CD4-positive, alpha-beta T cell treated with Interleukin-12 subunit alpha and Interleukin-12 subunit beta, for 1 hour (primary cell): ENCODE measurements around the gene GPX3.
A peak's percentile ranks its signal among the peaks of the same experiment; 100 is the strongest.

Experiments
- DNase-seq: peaks from one replicate; pipeline ENCODE4 v3.0.0-alpha.2; 2020

Gene GPX3

GRCh38 chr5:151020304-151021110 lies at the start of gene GPX3:
TSS of gene GPX3 (plus strand) at chr5:151020591. CDS start at chr5:151020655, 64 bp downstream.
- DNase-seq, result peak; percentile 42

- no peak for DNase-seq
Observed at GRCh38 chr5:150978590-150978989, 41.8 kb upstream of the GPX3 start.

GRCh38 chr5:150987746-150988145 lies 32.6 kb upstream of the GPX3 start:
- no peak for DNase-seq

- no peak for DNase-seq
Observed at GRCh38 chr5:150989695-150990094, 30.7 kb upstream of the GPX3 start.

- no peak for DNase-seq
Observed at GRCh38 chr5:150992705-150993104, 27.7 kb upstream of the GPX3 start.

- no peak for DNase-seq
Observed at GRCh38 chr5:150993422-150993821, 27.0 kb upstream of the GPX3 start.

- no peak for DNase-seq
Observed at GRCh38 chr5:150993826-150994412, 26.5 kb upstream of the GPX3 start.

GRCh38 chr5:150999704-151000442 lies 20.5 kb upstream of the GPX3 start:
- DNase-seq, result no peak

GRCh38 chr5:151001436-151001835 lies 19.0 kb upstream of the GPX3 start:
- no peak for DNase-seq

GRCh38 chr5:151002250-151002649 lies 18.1 kb upstream of the GPX3 start:
- DNase-seq, result no peak

- DNase-seq, result no peak
Observed at GRCh38 chr5:151002681-151003502, 17.5 kb upstream of the GPX3 start.

GRCh38 chr5:151003503-151003860 lies 16.9 kb upstream of the GPX3 start:
- DNase-seq, result no peak

- no peak for DNase-seq
Observed at GRCh38 chr5:151004499-151004898, 15.9 kb upstream of the GPX3 start.

GRCh38 chr5:151005187-151005949 lies 15.0 kb upstream of the GPX3 start:
- no peak for DNase-seq

- DNase-seq, result no peak
Observed at GRCh38 chr5:151005950-151006576, 14.3 kb upstream of the GPX3 start.

GRCh38 chr5:151006704-151007334 lies 13.6 kb upstream of the GPX3 start:
- DNase-seq, result no peak

- no peak for DNase-seq
Observed at GRCh38 chr5:151007430-151008209, 12.8 kb upstream of the GPX3 start.

- DNase-seq, result no peak
Observed at GRCh38 chr5:151008210-151008491, 12.2 kb upstream of the GPX3 start.

- DNase-seq, result no peak
Observed at GRCh38 chr5:151008906-151009305, 11.5 kb upstream of the GPX3 start.

- no peak for DNase-seq
Observed at GRCh38 chr5:151012862-151013261, 7.5 kb upstream of the GPX3 start.
